KMS-11 (cell line): ENCODE data around the gene HYI.

Experiments used
- H2AFZ ChIP-seq: fragments of 200-600 bp; sonication (generic); 2 replicates; pipeline ENCODE4 v1.6.1; 2016; ENCODE audit warnings: antibody characterized with exemption, mixed run types, low read depth
- H3K27ac ChIP-seq: fragments of 200-600 bp; sonication (generic); 2 replicates; pipeline ENCODE4 v1.6.1; 2016; ENCODE audit warnings: mild to moderate bottlenecking, mixed run types
- H3K27me3 ChIP-seq: fragments of 200-600 bp; sonication (generic); 2 replicates; pipeline ENCODE4 v1.6.1; 2017; ENCODE audit warnings: mild to moderate bottlenecking, low read depth, mixed run types, moderate library complexity; ENCODE audit not compliant: insufficient read depth
- H3K36me3 ChIP-seq: fragments of 200-600 bp; sonication (generic); 2 replicates; pipeline ENCODE4 v1.6.1; 2017; ENCODE audit warnings: mild to moderate bottlenecking, mixed run types; ENCODE audit not compliant: insufficient read depth
- H3K4me1 ChIP-seq: fragments of 200-600 bp; sonication (generic); 2 replicates; pipeline ENCODE4 v1.6.1; 2016; ENCODE audit warnings: mild to moderate bottlenecking, low read depth, mixed run types; ENCODE audit not compliant: poor library complexity, severe bottlenecking
- H3K4me2 ChIP-seq: fragments of 200-600 bp; sonication (generic); 2 replicates; pipeline ENCODE4 v1.7.0; 2016; ENCODE audit warnings: mild to moderate bottlenecking, mixed run types
- H3K4me3 ChIP-seq: fragments of 200-600 bp; sonication (generic); IDR thresholded peaks from 2 replicates; pipeline ENCODE4 v1.6.1; 2017; ENCODE audit warnings: low read depth, low read length, mixed read lengths; ENCODE audit not compliant: insufficient read depth
- H3K79me2 ChIP-seq: fragments of 200-600 bp; sonication (generic); 2 replicates; pipeline ENCODE4 v1.6.1; 2016; ENCODE audit warnings: low read depth, mixed run types; ENCODE audit not compliant: insufficient read depth
- H3K9ac ChIP-seq: fragments of 200-600 bp; sonication (generic); 2 replicates; pipeline ENCODE4 v1.6.1; 2016; ENCODE audit warnings: mild to moderate bottlenecking, mixed run types
- H4K20me1 ChIP-seq: fragments of 200-600 bp; sonication (generic); 2 replicates; pipeline ENCODE4 v1.6.1; 2016; ENCODE audit warnings: mild to moderate bottlenecking, mixed run types; ENCODE audit not compliant: insufficient read depth
- TF ChIP-seq, protein P1 (sequence below): fragments of 200-600 bp; sonication (generic); conservative IDR thresholded peaks from 2 replicates; pipeline ENCODE4 v1.6.1; 2017; ENCODE audit warnings: low read depth, mild to moderate bottlenecking, antibody characterized with exemption, low read length, moderate library complexity, mixed read lengths

Gene HYI

DNA sequence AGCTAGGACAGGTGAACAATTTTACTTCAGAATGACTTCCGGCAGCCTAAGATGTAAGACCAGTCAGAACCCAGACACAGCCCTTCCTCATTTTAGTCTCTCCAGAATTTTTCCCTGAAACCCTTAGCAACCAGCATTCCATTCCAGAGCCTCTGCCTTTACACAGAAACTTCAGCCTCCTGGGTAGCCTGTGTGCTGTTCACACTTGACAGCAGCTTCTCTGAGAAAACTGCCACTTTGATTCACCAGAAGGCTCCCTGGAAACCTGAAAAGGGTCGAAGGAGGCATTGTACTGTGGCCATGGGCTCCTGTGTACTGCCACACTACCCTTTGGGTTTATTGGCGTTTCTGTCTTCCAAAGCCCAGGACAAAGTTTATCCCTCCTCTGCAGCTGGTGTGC, 17.4 kb downstream of the HYI start:
- no peaks in the 10 kb centered on the region for H4K20me1 ChIP-seq
- H3K79me2 ChIP-seq: no peaks in the 10 kb centered on the region
- H3K9ac ChIP-seq: no peak overlapping the region
- TF ChIP-seq, protein P1, sequence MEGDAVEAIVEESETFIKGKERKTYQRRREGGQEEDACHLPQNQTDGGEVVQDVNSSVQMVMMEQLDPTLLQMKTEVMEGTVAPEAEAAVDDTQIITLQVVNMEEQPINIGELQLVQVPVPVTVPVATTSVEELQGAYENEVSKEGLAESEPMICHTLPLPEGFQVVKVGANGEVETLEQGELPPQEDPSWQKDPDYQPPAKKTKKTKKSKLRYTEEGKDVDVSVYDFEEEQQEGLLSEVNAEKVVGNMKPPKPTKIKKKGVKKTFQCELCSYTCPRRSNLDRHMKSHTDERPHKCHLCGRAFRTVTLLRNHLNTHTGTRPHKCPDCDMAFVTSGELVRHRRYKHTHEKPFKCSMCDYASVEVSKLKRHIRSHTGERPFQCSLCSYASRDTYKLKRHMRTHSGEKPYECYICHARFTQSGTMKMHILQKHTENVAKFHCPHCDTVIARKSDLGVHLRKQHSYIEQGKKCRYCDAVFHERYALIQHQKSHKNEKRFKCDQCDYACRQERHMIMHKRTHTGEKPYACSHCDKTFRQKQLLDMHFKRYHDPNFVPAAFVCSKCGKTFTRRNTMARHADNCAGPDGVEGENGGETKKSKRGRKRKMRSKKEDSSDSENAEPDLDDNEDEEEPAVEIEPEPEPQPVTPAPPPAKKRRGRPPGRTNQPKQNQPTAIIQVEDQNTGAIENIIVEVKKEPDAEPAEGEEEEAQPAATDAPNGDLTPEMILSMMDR: no peak
- no peak overlapping the region for H3K27ac ChIP-seq
- no peaks in the 10 kb centered on the region for H3K27me3 ChIP-seq
- no peak overlapping the region for H3K4me2 ChIP-seq
- H3K4me1 ChIP-seq: no peaks in the 10 kb centered on the region
- H2AFZ ChIP-seq: no peak overlapping the region
- H3K36me3 ChIP-seq: peaks cover 4% of the 10 kb centered on the region; the same call in 1 of the 2 replicates
- no peak overlapping the region for H3K4me3 ChIP-seq

DNA sequence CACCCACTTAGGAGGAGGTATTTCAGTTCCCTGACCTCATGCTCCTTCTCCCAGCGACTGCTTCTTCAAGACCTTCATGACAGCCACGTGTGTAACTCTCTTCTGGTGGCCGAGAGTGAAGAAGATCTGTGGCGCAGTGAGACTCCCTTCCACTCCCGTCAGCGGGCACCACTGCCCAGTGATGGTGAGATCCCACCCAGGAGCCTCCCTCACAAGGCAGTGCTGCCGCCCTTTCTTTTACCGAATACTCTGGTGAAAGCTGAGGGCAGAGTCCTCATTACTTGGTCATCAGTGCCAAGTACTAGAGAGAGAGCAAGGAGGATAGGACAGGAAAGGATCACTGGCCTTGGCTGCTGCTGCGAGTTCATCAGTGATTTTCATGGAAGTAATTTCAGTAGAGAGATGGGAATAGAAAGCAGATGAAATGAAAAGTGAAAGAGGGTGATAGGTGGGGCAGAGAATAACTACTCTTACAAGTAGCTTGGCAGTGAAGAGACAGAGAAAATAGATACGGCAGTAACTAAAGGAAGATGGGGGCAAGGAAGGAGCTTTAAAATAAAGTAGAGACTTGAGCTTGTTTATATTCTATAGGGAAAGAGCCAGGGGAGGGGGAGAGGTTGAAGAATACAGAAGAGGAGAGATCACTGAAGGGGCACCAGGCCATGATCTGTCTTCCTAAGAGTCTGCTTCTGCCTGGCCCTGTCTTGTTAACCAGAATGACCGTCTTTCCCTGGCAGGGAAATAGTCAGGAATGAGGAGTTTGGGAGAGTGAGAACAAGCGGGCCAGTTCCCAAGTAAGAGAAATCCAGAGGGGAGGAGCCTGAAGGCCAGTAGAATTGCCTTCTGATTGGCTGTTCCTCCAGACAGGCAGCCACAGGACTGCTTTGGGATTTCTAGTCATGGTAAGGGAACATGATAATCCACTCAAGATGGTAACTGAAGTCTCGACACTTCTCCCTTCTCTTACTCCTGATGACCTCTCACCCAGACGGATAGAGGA, 18.3 kb downstream of the HYI start:
- Histone ChIP-seq H3K4me3 (no peak overlapping the region), H3K36me3 (peaks cover 4% of the 10 kb centered on the region; the same call in 1 of the 2 replicates), H3K79me2 (no peaks in the 10 kb centered on the region), H4K20me1 (no peaks in the 10 kb centered on the region), H3K4me2 (no peak overlapping the region), H2AFZ (no peak overlapping the region), H3K27me3 (no peaks in the 10 kb centered on the region), H3K9ac (no peak overlapping the region), H3K27ac (no peak overlapping the region), H3K4me1 (no peaks in the 10 kb centered on the region)
- TF ChIP-seq, protein P1: no peak

DNA sequence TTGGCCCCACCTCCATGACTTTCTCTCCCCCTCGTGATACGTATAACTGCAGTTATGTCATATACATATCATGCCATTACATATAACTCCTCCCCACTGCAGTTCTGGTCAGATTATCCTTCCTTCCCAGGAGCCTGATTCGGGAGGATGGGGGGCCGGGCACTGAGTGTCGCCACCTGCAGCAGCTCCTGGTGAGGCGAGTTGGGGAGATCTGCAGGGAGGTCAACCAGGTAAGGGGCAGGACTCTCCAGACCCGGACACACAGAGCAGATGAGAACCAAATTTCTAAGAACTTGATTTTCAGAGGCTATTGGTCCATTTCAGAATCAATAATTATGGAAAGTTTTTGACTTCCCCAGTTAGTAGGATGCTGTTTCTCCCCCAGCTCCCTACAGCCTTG, 19.5 kb downstream of the HYI start:
- Histone ChIP-seq H4K20me1 (no peaks in the 10 kb centered on the region), H3K36me3 (peaks cover 4% of the 10 kb centered on the region; the same call in 1 of the 2 replicates)

DNA sequence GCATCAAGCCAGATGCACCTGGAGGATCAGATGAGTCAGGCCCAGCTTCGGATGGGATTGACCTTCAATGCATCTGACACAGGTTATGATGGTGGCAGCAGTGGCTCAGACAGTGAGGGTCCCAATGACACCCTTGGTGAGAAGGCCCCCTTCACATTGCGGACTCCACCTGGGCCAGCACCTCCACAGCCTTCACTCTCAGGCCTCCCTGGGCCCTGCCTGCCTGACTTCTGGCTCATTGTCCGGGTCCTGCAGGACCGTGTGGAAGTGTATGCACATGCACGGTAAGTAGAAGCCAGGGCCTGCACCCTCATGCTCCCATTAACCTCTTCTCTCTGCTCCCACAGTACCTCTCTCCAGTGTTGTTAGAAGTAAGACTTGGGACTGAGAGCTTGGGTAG, 20.8 kb downstream of the HYI start:
- Histone ChIP-seq H4K20me1 (no peaks in the 10 kb centered on the region), H3K36me3 (peaks cover 4% of the 10 kb centered on the region; the same call in 1 of the 2 replicates), H3K4me2 (no peak overlapping the region), H3K4me1 (no peaks in the 10 kb centered on the region), H2AFZ (no peak overlapping the region), H3K79me2 (no peaks in the 10 kb centered on the region), H3K9ac (no peak overlapping the region), H3K27ac (no peak overlapping the region), H3K4me3 (no peak overlapping the region), H3K27me3 (no peaks in the 10 kb centered on the region)
- TF ChIP-seq, protein P1: no peak

More for the DNA sequence above, 19.5 kb downstream of the HYI start:
- no peaks in the 10 kb centered on the region for H3K4me1 ChIP-seq
- H2AFZ ChIP-seq: no peak overlapping the region
- no peak overlapping the region for H3K27ac ChIP-seq
- no peak overlapping the region for H3K9ac ChIP-seq
- TF ChIP-seq, protein P1: no peak
- no peak overlapping the region for H3K4me2 ChIP-seq
- H3K4me3 ChIP-seq: no peak overlapping the region
- H3K79me2 ChIP-seq: no peaks in the 10 kb centered on the region
- no peaks in the 10 kb centered on the region for H3K27me3 ChIP-seq
